Sigmoid colon (tissue), 7 donors: ENCODE measurements around the gene PSMG4. TPM values are rescaled to one million over a fixed set of nuclear protein-coding genes. Genes with fewer than 3 reads are reported as not detected.

Experiments used
- DNase-seq: peaks from one replicate; pipeline ENCODE4 v3.0.0-alpha.2; 2019
- H3K27ac ChIP-seq, 4 donors: fragments of 200-600 bp; sonication (generic); one replicate each; pipeline ENCODE4 v1.5.1; 2016 to 2019; ENCODE audit warnings: mild to moderate bottlenecking in 1 of 4
- H3K27me3 ChIP-seq, 3 donors: fragments of 200-600 bp; sonication (generic); one replicate each; pipeline ENCODE4 v1.5.1; 2019; ENCODE audit warnings: mild to moderate bottlenecking in 1 of 3
- H3K36me3 ChIP-seq, 4 donors: fragments of 200-600 bp; sonication (generic); one replicate each; pipeline ENCODE4 v1.5.1; 2016 to 2019
- H3K4me1 ChIP-seq, 4 donors: fragments of 200-600 bp; sonication (generic); one replicate each; pipeline ENCODE4 v1.5.1; 2017 to 2019
- H3K4me3 ChIP-seq, 4 donors: fragments of 200-600 bp; sonication (generic); one replicate each; pipeline ENCODE4 v1.5.1; 2017 to 2019; ENCODE audit warnings: mild to moderate bottlenecking in 2 of 4, moderate library complexity in 1 of 4
- H3K9me3 ChIP-seq, 4 donors: fragments of 200-600 bp in 3 of 4; sonication (generic) in 3 of 4; one replicate each; pipeline versions ENCODE4 v1.5.1 to v1.6.1; 2013 to 2019
- EP300 ChIP-seq, 4 donors: sonication (generic); formaldehyde crosslinking; IDR thresholded peaks; one replicate each; pipeline ENCODE4 v1.6.1; 2017; ENCODE audit warnings: antibody characterized with exemption in 4 of 4
- POLR2A ChIP-seq, 2 donors: fragments of 450-650 bp; IDR thresholded peaks; one replicate each; pipeline ENCODE4 v1.6.1; 2016; ENCODE audit warnings: antibody characterized with exemption in 2 of 2, mild to moderate bottlenecking in 2 of 2, moderate library complexity in 2 of 2
- POLR2AphosphoS5 ChIP-seq, 4 donors: sonication (generic); formaldehyde crosslinking; IDR thresholded peaks; one replicate each; pipeline ENCODE4 v1.6.1; 2017; ENCODE audit warnings: antibody characterized with exemption in 4 of 4
- WGBS, 2 donors: extraction: QIAGEN DNeasy Blood & Tissue Kit; methylation state at CpG; one replicate each; pipeline ENCODE4 v1.1.7; 2013; 5-methylcytosine and 5-hydroxymethylcytosine counted together
- intact Hi-C: fragments of 100-400 bp; cut with DNase I; formaldehyde crosslinking; loops from one replicate; pipeline ENCODE4 v1.15.1; 2023
- polyA plus RNA-seq, 3 donors: library from polyadenylated mRNA; stranded (reverse); fragments of 200-250 nt; gene quantifications; one replicate each; pipeline ENCODE4 v1.2.3, GENCODE V29; 2013
- total RNA-seq, 4 donors: library from RNA; depleted of rRNA; stranded (reverse); fragments of >200 nt; gene quantifications; one replicate each; pipeline ENCODE4 v1.1.0, GENCODE V29; 2016
- TF ChIP-seq, protein P1 (sequence below), 4 experiments: fragments of 450-650 bp in 3 of 4; fragments of 200-600 bp in 1 of 4; IDR thresholded peaks; one replicate each; pipeline ENCODE4 v1.5.1; 2016 to 2019; ENCODE audit warnings: antibody characterized with exemption in 4 of 4, mild to moderate bottlenecking in 3 of 4, moderate library complexity in 2 of 4
- donor health status: healthy with polysubstance abuse.
- donor health status: Bipolar disorder and iron deficiency.
- donor health status: healthy.

The PSMG4 gene
- total and polyA plus RNA-seq, 7 donors = 14.6 to 39.0 (median 30.0) TPM

GRCh38 chr6:3266170-3266569 is 7.4 kb downstream of the PSMG4 start:
- DNase-seq = no peak
- peaks cover 0 to 49% (median 8%) of the 10 kb centered on the region in 4 donors for H3K36me3 ChIP-seq
- peaks cover 0 to 23% (median 17%) of the 10 kb centered on the region in 4 donors for H3K4me1 ChIP-seq
- no peaks in the 10 kb centered on the region for H3K9me3 ChIP-seq
- WGBS, 2 donors = 56 to 62% methylated on average over 9 of the region's 9 CpGs
- H3K27ac ChIP-seq = no peak overlapping the region
- intact Hi-C loops = no loop called here
- no peak overlapping the region for H3K4me3 ChIP-seq
- no peak for TF ChIP-seq POLR2AphosphoS5 (IDR thresholded peaks at IDR 0.05)
- TF ChIP-seq, protein P1, sequence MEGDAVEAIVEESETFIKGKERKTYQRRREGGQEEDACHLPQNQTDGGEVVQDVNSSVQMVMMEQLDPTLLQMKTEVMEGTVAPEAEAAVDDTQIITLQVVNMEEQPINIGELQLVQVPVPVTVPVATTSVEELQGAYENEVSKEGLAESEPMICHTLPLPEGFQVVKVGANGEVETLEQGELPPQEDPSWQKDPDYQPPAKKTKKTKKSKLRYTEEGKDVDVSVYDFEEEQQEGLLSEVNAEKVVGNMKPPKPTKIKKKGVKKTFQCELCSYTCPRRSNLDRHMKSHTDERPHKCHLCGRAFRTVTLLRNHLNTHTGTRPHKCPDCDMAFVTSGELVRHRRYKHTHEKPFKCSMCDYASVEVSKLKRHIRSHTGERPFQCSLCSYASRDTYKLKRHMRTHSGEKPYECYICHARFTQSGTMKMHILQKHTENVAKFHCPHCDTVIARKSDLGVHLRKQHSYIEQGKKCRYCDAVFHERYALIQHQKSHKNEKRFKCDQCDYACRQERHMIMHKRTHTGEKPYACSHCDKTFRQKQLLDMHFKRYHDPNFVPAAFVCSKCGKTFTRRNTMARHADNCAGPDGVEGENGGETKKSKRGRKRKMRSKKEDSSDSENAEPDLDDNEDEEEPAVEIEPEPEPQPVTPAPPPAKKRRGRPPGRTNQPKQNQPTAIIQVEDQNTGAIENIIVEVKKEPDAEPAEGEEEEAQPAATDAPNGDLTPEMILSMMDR (IDR thresholded peaks at IDR 0.05) = no peak
- H3K27me3 ChIP-seq = no peaks in the 10 kb centered on the region

DNA sequence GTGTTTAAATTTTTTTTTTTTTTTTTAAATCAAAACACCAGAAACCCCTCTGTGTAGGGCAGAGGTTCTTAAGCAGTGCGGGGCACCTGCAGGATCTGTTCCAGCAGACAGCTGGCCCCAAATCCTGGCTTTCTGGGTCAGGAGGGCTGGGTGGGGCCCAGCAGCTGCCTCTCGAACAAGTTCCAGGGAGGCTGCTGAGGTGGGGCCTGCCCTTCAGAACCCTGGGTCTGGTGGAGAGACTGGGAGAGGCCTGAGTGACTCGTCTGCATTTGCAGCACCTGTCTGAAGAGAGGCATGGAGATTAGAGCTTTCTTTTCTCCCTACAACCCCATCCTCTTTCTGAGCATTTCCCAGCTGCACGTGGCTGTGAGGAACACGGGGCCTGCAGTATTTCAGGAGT is 8.4 kb downstream of the PSMG4 start:
- WGBS, 2 donors = 43 to 60% methylated on average over 5 of the region's 5 CpGs
- intact Hi-C loops = no loop called here
- no peak for DNase-seq
- no peak overlapping the region for H3K4me3 ChIP-seq
- H3K4me1 ChIP-seq = peaks cover 0 to 13% (median 7%) of the 10 kb centered on the region in 4 donors
- H3K27me3 ChIP-seq = no peaks in the 10 kb centered on the region
- peaks cover 0 to 59% (median 13%) of the 10 kb centered on the region in 4 donors for H3K36me3 ChIP-seq
- TF ChIP-seq POLR2A (IDR thresholded peaks at IDR 0.05) (no peak), EP300 (IDR thresholded peaks at IDR 0.05) (no peak), POLR2AphosphoS5 (IDR thresholded peaks at IDR 0.05) (no peak)
- TF ChIP-seq, protein P1 (IDR thresholded peaks at IDR 0.05) = no peak
- H3K27ac ChIP-seq = no peak overlapping the region
- no peaks in the 10 kb centered on the region for H3K9me3 ChIP-seq

DNA sequence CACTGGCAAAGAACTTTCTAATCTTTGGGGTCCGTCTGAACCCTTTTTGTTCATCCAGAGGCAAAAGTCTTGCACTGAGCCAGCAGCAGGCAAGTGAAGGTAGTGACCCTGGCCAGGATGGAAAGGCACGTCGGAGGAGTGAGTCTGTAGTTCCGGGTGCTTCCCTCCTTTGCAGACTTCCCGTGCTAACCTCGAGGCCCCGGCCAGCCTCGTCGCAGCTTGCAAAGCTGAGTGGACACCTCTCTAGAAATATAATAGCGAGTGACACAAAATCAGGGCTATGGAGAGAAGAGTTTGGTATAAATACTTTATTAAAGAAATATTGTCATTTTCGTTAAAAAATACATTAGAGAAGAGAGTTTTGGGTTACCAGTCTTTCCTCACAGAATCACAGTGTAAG is 9.9 kb downstream of the PSMG4 start:
- no peaks in the 10 kb centered on the region for H3K27me3 ChIP-seq
- H3K4me3 ChIP-seq = no peak overlapping the region
- intact Hi-C loops = no loop called here
- 89 to 92% methylated on average over 11 of the region's 11 CpGs for WGBS, 2 donors
- TF ChIP-seq, protein P1 (IDR thresholded peaks at IDR 0.05) = no peak
- TF ChIP-seq POLR2AphosphoS5 (IDR thresholded peaks at IDR 0.05) = no peak
- TF ChIP-seq POLR2A (IDR thresholded peaks at IDR 0.05) = no peak
- TF ChIP-seq EP300 (IDR thresholded peaks at IDR 0.05) = no peak
- peaks cover 0 to 65% (median 13%) of the 10 kb centered on the region in 4 donors for H3K36me3 ChIP-seq
- H3K27ac ChIP-seq = no peak overlapping the region
- no peaks in the 10 kb centered on the region for H3K9me3 ChIP-seq
- H3K4me1 ChIP-seq = peaks cover 0 to 18% (median 7%) of the 10 kb centered on the region in 4 donors
- DNase-seq = no peak

- no peak for DNase-seq
- no peak for TF ChIP-seq POLR2AphosphoS5 (IDR thresholded peaks at IDR 0.05)
- TF ChIP-seq POLR2A (IDR thresholded peaks at IDR 0.05) = no peak
- TF ChIP-seq, protein P1 (IDR thresholded peaks at IDR 0.05) = no peak
- no peak for TF ChIP-seq EP300 (IDR thresholded peaks at IDR 0.05)
- Histone ChIP-seq H3K36me3 (peaks cover 0 to 57% (median 8%) of the 10 kb centered on the region in 4 donors), H3K4me3 (no peak overlapping the region), H3K27me3 (no peaks in the 10 kb centered on the region), H3K9me3 (no peaks in the 10 kb centered on the region), H3K27ac (no peak overlapping the region), H3K4me1 (peaks cover 0 to 21% (median 7%) of the 10 kb centered on the region in 4 donors)
- WGBS, 2 donors = 76 to 85% methylated on average over 27 of the region's 27 CpGs
- intact Hi-C loops = no loop called here
Observed at GRCh38 chr6:3269281-3269975, 10.7 kb downstream of the PSMG4 start.
